GM12801 (cell line): ENCODE data around the gene PSMD4.

Experiments used
- CTCF ChIP-seq: IDR thresholded peaks from one replicate; pipeline ENCODE4 v1.5.1; 2011; ENCODE audit warnings: control low read depth; ENCODE audit not compliant: insufficient read length; ENCODE audit errors: extremely low read depth

PSMD4 gene

GRCh38 chr1:151313501-151313900 is 59.0 kb downstream of the PSMD4 start:
- TF ChIP-seq CTCF = no peak

GRCh38 chr1:151314137-151314875 is 59.8 kb downstream of the PSMD4 start:
- TF ChIP-seq CTCF = no peak

GRCh38 chr1:151315565-151316235 is 61.2 kb downstream of the PSMD4 start:
- TF ChIP-seq CTCF = no peak
